Activated naive CD4-positive, alpha-beta T cell treated with Interleukin-2 at 50 U/mL for 16 hours (primary cell): ENCODE measurements around the gene APP.
"Not testable (repeated sequence)": the region's sequence is repeated elsewhere in the genome, so short reads cannot be mapped to it uniquely, and the experiment has no call there.

Source experiments
- DNase-seq: peaks from one replicate; pipeline ENCODE4 v3.0.0-alpha.2; 2020

Gene APP

GRCh38 chr21:26060335-26061115 is 110.0 kb downstream of the APP start:
- no peak for DNase-seq

- DNase-seq: no peak
Observed at GRCh38 chr21:26057477-26058170, 112.9 kb downstream of the APP start.

- DNase-seq: no peak
Observed at GRCh38 chr21:26055841-26056264, 114.7 kb downstream of the APP start.

DNA sequence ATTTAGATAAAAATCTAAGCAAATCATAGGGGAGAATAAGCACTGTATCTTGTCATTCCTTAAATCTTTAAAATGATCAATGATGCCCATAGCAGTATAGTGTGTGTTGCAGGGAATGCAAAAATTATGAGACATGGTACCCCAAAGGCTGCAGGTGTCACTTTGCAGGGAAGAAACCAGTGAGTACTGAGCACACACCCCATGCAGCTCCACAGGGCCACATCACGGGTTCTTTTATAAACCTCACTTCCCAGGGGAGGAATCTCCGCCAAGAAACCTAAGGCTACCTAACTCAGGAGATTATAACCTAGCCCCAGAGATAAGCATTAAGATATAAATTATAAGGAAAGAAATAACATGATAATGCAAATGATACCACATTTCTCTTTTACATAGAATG is 115.6 kb downstream of the APP start:
- no peak for DNase-seq

GRCh38 chr21:26052057-26052456 is 118.5 kb downstream of the APP start:
- no peak for DNase-seq

GRCh38 chr21:26050857-26051256 is 119.7 kb downstream of the APP start:
- DNase-seq: no peak

GRCh38 chr21:26049803-26050202 is 120.8 kb downstream of the APP start:
- DNase-seq: no peak

DNA sequence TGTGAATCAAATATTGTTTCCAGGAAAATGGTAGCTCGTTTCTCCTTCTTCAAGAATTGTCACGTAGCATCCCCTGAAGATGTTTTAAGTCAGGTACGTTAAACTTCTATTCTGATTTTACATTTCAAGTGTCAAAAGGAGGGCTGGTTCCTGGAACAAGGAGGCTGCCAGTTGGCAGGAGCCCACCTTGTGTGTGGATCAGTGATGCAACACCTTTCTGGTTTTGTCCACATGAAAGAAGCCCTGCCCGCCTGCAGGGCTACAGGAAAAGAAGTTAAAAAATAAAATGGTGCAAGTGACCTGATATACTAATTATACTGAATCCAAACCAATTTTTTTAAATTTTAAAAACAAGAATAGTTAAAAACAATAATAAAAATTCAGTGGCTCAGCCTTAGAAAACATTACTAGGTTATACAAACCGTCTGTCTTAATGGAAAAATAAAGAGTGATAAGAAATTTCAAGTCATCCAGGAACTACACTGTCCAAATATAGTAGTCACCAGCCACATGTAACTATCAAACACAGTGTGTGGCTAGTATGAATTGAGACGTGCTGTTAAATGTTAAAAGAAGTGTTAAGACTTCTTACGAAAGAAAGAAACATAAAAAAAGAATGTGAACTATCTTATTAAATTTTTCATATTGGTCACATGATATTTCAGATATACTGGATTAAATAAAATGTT is 123.1 kb downstream of the APP start:
- DNase-seq: no peak

GRCh38 chr21:26043891-26044290 is 126.7 kb downstream of the APP start:
- no peak for DNase-seq

- DNase-seq: no peak
Observed at GRCh38 chr21:26042181-26042876, 128.2 kb downstream of the APP start.

- no peak for DNase-seq
Observed at GRCh38 chr21:26041431-26042180, 129.0 kb downstream of the APP start.

- no peak for DNase-seq
Observed at GRCh38 chr21:26036916-26037315, 133.7 kb downstream of the APP start.

- DNase-seq: no peak
Observed at GRCh38 chr21:26032263-26032662, 138.3 kb downstream of the APP start.

DNA sequence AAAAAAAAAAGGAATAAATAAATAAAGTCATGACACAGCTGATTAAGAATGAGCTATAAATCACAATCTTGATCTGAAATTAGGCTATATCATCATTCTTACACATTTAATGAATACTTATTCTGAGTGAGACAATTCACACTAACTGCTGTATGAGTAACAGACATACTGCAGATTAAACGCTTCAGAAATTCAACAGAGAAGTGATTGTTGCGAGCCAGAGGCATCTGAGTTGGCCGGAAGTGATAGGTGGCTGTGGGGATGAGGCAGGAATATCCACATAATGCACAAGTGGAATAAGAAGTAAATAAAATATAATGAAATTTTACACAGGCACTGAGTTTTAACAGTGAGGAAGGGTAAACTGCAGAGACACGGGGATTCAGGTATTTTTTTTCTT is 142.4 kb downstream of the APP start:
- DNase-seq: no peak

DNA sequence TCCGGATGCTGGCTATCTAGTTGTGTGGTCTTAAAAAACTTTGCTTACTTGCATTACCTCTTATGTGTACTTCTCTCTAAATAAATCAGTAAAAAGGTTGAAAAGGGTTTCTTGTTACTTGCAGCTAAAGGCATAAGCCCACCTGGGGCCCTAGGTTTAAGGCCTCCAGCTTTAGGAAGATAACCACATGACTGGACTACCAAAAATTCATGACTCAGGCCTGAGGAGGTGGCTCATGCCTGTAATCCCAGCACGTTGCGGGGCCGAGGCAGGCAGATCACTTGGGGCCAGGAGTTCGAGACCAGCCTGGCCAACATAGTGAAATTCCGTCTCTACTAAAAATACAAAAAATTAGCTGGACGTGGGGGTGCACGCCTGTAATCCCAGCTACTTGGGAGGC is 142.9 kb downstream of the APP start:
- DNase-seq: no peak

- no peak for DNase-seq
Observed at GRCh38 chr21:26025536-26026512, 144.7 kb downstream of the APP start.

GRCh38 chr21:26023406-26023805 is 147.2 kb downstream of the APP start:
- DNase-seq: not testable (repeated sequence)

DNA sequence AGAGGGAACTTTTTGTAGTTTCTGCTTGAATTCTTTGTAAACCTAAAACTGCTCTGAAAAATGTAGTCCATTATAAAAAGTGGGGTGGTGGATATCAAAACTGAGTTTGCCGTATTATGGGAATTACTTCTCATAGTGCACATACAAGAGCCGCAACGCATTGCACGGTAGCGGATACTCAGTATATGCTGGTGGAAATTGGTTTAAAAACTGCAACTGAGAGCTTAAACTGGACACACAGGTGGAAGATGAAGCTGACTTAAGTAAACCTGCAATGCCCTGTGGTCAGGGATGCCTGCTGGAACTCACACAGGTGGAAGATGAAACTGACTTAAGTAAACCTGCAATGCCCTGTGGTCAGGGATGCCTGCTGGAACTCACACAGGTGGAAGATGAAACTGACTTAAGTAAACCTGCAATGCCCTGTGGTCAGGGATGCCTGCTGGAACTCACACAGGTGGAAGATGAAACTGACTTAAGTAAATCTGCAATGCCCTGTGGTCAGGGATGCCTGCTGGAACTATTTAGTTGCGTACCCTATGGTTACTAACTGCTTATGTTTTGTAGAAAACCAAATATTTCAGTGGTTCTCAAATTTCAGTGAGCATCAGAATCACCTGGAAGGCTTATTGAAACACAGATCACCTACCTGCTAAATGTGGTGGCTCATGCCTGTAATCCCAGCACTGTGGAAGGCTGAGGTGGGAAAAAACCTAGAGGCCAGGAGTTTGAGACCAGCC is 147.8 kb downstream of the APP start:
- not testable (repeated sequence) for DNase-seq

- DNase-seq: no peak
Observed at GRCh38 chr21:26020510-26020909, 150.1 kb downstream of the APP start.

- DNase-seq: no peak
Observed at GRCh38 chr21:26020081-26020480, 150.5 kb downstream of the APP start.
